Fibroblast of lung (primary cell): ENCODE results near the gene HAUS1.

ENCODE experiments used
- CTCF ChIP-seq, 2 donors: IDR thresholded peaks in 1 of 2; conservative IDR thresholded peaks in 1 of 2; 1 replicate in 1 of 2; 2 replicates in 1 of 2; pipeline ENCODE4 v1.5.1; 2011 to 2012; ENCODE audit warnings: low read length in 2 of 2, control low read depth in 1 of 2, inconsistent platforms in 1 of 2, low read depth in 1 of 2, mild to moderate bottlenecking in 1 of 2
- EZH2 ChIP-seq: IDR thresholded peaks from 2 replicates; pipeline ENCODE4 v1.5.1; 2012; ENCODE audit warnings: low read length, control low read depth, mild to moderate bottlenecking; ENCODE audit errors: missing control alignments

GRCh38 chr18:46173393-46174341, 69.5 kb downstream of the HAUS1 start:
- TF ChIP-seq CTCF (conservative IDR thresholded peaks at IDR 0.05 in 1 of 2, IDR thresholded peaks at IDR 0.05 in 1 of 2; ENCODE audit: low read depth in 1 of 2, low read length in 2 of 2) (peak; percentile 74 to 93), EZH2 (no peak)
